PFSK-1 (cell line): Measurements from ENCODE around the gene CCHCR1.

Source experiments
- FOXP2 ChIP-seq: optimal IDR thresholded peaks from 2 replicates; pipeline ENCODE3; 2011; ENCODE audit warnings: borderline replicate concordance, control low read depth, inconsistent platforms; ENCODE audit not compliant: insufficient read depth; ENCODE audit errors: extremely low read length, extremely low read depth
- POLR2AphosphoS5 ChIP-seq: IDR thresholded peaks from 2 replicates; pipeline ENCODE4 v1.6.1; 2012; ENCODE audit warnings: low read depth, mild to moderate bottlenecking, control low read depth, low read length, moderate library complexity
- REST ChIP-seq, 2 experiments: IDR thresholded peaks; 2 replicates each; pipeline versions ENCODE4 v1.6.1 to v1.8.0; 2011 to 2012; ENCODE audit warnings: low read depth in 2 of 2, low read length in 2 of 2, control low read depth in 1 of 2, inconsistent platforms in 1 of 2, mild to moderate bottlenecking in 1 of 2, moderate library complexity in 1 of 2; ENCODE audit not compliant: insufficient read depth in 1 of 2
- SIN3A ChIP-seq: IDR thresholded peaks from 2 replicates; pipeline ENCODE4 v1.6.1; 2012; ENCODE audit warnings: mild to moderate bottlenecking, low read length, moderate library complexity, borderline replicate concordance; ENCODE audit not compliant: insufficient read depth
- TAF1 ChIP-seq: IDR thresholded peaks from 2 replicates; pipeline ENCODE4 v1.6.1; 2012; ENCODE audit warnings: low read length, control low read depth, borderline replicate concordance; ENCODE audit not compliant: insufficient read depth

The CCHCR1 gene

GRCh38 chr6:31158140-31158862 is 699 bp upstream of the CCHCR1 start, which contains the start of gene TCF19:
TSS of gene TCF19 (plus strand) at chr6:31158589. CDS start at chr6:31159470, 881 bp downstream.
- TF ChIP-seq POLR2AphosphoS5 (peak; percentile 70), SIN3A (peak; percentile 80), FOXP2 (peak; percentile 66), TAF1 (peak; percentile 83; the same call in 1 of the 2 replicates), REST (IDR thresholded peaks at IDR 0.05; ENCODE audit: insufficient read depth in 1 of 2, low read depth in 2 of 2, low read length in 2 of 2) (no peak)

GRCh38 chr6:31156641-31157040 is 961 bp downstream of the CCHCR1 start:
- TF ChIP-seq TAF1 = no peak
- no peak for TF ChIP-seq POLR2AphosphoS5

GRCh38 chr6:31154436-31154835 is 3.2 kb downstream of the CCHCR1 start:
- TF ChIP-seq SIN3A = no peak
- TF ChIP-seq TAF1 = no peak
- no peak for TF ChIP-seq FOXP2
- no peak for TF ChIP-seq POLR2AphosphoS5
- TF ChIP-seq REST (IDR thresholded peaks at IDR 0.05; ENCODE audit: insufficient read depth in 1 of 2, low read depth in 2 of 2, low read length in 2 of 2) = no peak

GRCh38 chr6:31152781-31153180 is 4.8 kb downstream of the CCHCR1 start:
- TF ChIP-seq TAF1 = no peak
- no peak for TF ChIP-seq POLR2AphosphoS5
- TF ChIP-seq FOXP2 = no peak
- no peak for TF ChIP-seq SIN3A
- no peak for TF ChIP-seq REST (IDR thresholded peaks at IDR 0.05; ENCODE audit: insufficient read depth in 1 of 2, low read depth in 2 of 2, low read length in 2 of 2)

- TF ChIP-seq TAF1 (no peak), REST (IDR thresholded peaks at IDR 0.05; ENCODE audit: insufficient read depth in 1 of 2, low read depth in 2 of 2, low read length in 2 of 2) (no peak), SIN3A (no peak), FOXP2 (no peak), POLR2AphosphoS5 (no peak)
These were observed 7.7 kb downstream of the CCHCR1 start for GRCh38 chr6:31149827-31150447.
